DND-41 (cell line): ENCODE results near the gene CACNA1D.

Experiments
- EZH2 ChIP-seq: IDR thresholded peaks from 3 replicates; pipeline ENCODE4 v1.6.1; 2012; ENCODE audit warnings: borderline replicate concordance, low read depth, mild to moderate bottlenecking, moderate library complexity, low read length, inconsistent platforms; ENCODE audit not compliant: severe bottlenecking
- TF ChIP-seq, protein P1 (sequence below): IDR thresholded peaks from 2 replicates; pipeline ENCODE4 v1.5.1; 2012; ENCODE audit warnings: borderline replicate concordance, low read length, moderate library complexity, mild to moderate bottlenecking; ENCODE audit not compliant: poor library complexity, severe bottlenecking; ENCODE audit errors: extremely low read depth

DNA sequence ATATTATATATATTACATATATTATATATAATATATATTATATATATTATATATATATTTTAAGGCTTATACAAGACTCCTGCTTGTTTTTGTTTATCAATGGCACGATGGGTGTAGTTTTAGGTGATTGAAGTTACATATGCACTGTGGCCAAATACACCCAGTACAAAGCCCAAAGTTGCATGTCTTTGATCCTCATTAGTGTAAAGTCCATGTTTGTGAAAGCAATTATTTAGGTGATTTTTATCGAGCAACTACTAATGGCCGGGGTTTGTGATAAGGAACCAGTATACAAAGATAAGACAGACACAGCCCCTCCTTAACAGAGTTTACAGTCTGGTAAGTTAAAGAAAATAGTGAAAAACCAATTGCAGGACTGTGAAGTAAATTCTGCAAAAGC is 197.5 kb downstream of the CACNA1D start:
- TF ChIP-seq, protein P1, sequence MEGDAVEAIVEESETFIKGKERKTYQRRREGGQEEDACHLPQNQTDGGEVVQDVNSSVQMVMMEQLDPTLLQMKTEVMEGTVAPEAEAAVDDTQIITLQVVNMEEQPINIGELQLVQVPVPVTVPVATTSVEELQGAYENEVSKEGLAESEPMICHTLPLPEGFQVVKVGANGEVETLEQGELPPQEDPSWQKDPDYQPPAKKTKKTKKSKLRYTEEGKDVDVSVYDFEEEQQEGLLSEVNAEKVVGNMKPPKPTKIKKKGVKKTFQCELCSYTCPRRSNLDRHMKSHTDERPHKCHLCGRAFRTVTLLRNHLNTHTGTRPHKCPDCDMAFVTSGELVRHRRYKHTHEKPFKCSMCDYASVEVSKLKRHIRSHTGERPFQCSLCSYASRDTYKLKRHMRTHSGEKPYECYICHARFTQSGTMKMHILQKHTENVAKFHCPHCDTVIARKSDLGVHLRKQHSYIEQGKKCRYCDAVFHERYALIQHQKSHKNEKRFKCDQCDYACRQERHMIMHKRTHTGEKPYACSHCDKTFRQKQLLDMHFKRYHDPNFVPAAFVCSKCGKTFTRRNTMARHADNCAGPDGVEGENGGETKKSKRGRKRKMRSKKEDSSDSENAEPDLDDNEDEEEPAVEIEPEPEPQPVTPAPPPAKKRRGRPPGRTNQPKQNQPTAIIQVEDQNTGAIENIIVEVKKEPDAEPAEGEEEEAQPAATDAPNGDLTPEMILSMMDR: no peak
- no peak for TF ChIP-seq EZH2
